ENCODE measurements around the gene SLC25A21. TPM values are rescaled to one million over a fixed set of nuclear protein-coding genes. Genes with fewer than 3 reads are reported as not detected.
"Not testable (repeated sequence)": the region's sequence is repeated elsewhere in the genome, so short reads cannot be mapped to it uniquely, and the experiment has no call there.

The SLC25A21 gene
- polyA plus RNA-seq, 1 experiment = 1.5 TPM

DNA sequence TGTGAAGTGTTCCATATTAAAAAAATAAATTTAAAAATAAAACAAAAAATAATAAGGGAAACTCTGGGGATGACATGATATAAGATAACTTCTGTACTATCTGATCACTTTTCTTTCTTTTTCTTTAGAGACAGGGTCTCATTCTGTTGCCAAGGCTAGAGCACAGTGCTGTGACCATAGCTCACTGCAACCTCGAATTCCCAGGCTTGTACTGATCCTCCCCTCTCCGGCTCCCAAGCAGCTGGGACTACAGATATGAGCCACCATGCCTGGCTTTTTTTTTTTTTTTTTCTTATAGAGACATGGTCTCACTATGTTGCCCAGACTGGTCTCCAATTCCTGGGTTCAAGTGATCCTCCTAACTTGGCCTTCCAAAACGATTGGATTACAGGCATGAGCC, 14.9 kb upstream of the SLC25A21 start:
- Histone ChIP-seq H3K4me3 (ENCODE audit: low read depth, low read length) (no peak overlapping the region), H3K9me3 (ENCODE audit: control insufficient read depth, insufficient read depth, low read length) (no peaks in the 10 kb centered on the region), H3K27ac (ENCODE audit: low read depth, low read length) (no peak overlapping the region), H3K27me3 (ENCODE audit: control insufficient read depth, insufficient read depth, low read length) (no peaks in the 10 kb centered on the region)
- ChIA-PET POLR2A (no interaction called here), CTCF (interaction anchor here (0.5 to 1.0 kb wide), 3 partner anchors 40 to 1249 kb away, joined by 3 to 4 read pairs (median 4); no protein-coding TSS in a partner anchor)
- DNase-seq (ENCODE audit: low read depth, low spot score) = no peak
- TF ChIP-seq, protein P1, sequence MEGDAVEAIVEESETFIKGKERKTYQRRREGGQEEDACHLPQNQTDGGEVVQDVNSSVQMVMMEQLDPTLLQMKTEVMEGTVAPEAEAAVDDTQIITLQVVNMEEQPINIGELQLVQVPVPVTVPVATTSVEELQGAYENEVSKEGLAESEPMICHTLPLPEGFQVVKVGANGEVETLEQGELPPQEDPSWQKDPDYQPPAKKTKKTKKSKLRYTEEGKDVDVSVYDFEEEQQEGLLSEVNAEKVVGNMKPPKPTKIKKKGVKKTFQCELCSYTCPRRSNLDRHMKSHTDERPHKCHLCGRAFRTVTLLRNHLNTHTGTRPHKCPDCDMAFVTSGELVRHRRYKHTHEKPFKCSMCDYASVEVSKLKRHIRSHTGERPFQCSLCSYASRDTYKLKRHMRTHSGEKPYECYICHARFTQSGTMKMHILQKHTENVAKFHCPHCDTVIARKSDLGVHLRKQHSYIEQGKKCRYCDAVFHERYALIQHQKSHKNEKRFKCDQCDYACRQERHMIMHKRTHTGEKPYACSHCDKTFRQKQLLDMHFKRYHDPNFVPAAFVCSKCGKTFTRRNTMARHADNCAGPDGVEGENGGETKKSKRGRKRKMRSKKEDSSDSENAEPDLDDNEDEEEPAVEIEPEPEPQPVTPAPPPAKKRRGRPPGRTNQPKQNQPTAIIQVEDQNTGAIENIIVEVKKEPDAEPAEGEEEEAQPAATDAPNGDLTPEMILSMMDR (IDR thresholded peaks at IDR 0.05; ENCODE audit: low read depth, low read length) = no peak

DNA sequence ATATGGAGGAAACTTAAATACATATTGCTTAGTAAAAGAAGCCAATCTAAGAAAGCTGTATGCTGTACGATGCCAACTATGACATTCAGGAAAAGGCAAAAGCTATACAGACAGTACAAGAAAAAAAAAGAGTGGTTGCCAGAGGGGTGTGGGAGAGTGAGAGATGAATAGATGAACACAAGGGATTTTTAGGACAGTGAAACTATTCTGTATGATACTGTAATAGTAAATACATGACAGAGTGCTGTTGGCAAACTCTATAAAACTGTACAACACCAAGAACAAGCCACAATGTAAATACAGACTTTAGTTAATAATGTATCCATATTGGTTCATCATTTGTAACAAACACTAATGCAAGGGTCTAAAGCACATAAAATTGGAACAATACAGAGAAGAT, 14.5 kb upstream of the SLC25A21 start:
- TF ChIP-seq, protein P1 (IDR thresholded peaks at IDR 0.05; ENCODE audit: low read depth, low read length) = no peak
- Histone ChIP-seq H3K4me3 (ENCODE audit: low read depth, low read length) (no peak overlapping the region), H3K9me3 (ENCODE audit: control insufficient read depth, insufficient read depth, low read length) (no peaks in the 10 kb centered on the region), H3K27ac (ENCODE audit: low read depth, low read length) (no peak overlapping the region), H3K27me3 (ENCODE audit: control insufficient read depth, insufficient read depth, low read length) (no peaks in the 10 kb centered on the region)
- DNase-seq (ENCODE audit: low read depth, low spot score) = no peak
- CTCF ChIA-PET = interaction anchor here (0.5 to 1.0 kb wide), 4 partner anchors 37 to 1250 kb away, joined by 3 to 4 read pairs (median 4); no protein-coding TSS in a partner anchor
- POLR2A ChIA-PET = no interaction called here

DNA sequence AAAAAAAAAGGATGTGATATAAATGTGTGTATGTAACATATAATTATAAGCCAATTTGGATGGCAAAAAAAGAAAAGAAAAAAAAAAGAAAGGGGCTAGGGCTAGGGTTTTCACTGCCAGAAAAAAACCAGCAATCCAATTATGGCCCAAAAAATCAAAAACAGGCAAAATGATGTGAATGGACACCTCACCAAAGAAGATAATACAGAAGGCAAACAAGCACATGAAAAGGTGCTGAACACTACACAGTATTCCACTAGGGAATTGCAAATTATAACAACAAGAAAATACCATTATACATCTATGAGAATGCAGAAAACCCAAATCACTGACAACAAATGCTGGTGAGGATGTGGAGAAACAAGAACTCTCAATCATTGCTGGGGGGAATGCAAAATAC, 13.3 kb upstream of the SLC25A21 start:
- DNase-seq (ENCODE audit: low read depth, low spot score) = no peak
- no peak overlapping the region for H3K27ac ChIP-seq (ENCODE audit: low read depth, low read length)
- no peaks in the 10 kb centered on the region for H3K27me3 ChIP-seq (ENCODE audit: control insufficient read depth, insufficient read depth, low read length)
- H3K4me3 ChIP-seq (ENCODE audit: low read depth, low read length) = no peak overlapping the region
- ChIA-PET POLR2A (no interaction called here), CTCF (interaction anchor here (0.7 kb wide), 1 partner anchor 45 kb away, joined by 3 read pairs; no protein-coding TSS in a partner anchor)
- TF ChIP-seq, protein P1 (IDR thresholded peaks at IDR 0.05; ENCODE audit: low read depth, low read length) = no peak
- no peaks in the 10 kb centered on the region for H3K9me3 ChIP-seq (ENCODE audit: control insufficient read depth, insufficient read depth, low read length)

DNA sequence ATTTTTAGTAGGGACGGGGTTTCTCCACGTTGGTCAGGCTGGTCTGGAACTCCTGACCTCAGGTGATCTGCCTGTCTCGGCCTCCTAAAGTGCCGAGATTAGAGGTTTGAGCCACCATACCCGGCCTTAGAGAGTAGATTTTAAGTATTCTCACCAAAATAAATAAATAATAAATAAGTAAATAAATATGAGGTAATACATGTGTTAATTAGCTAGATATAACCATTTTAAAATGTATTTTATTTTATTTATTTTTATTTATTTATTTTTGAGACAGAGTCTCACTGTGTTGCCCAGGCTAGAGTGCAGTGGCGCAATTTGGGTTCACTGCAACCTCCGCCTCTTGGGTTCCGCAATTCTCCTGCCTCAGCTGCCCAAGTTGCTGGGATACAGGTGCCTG, 12.1 kb upstream of the SLC25A21 start:
- H3K27ac ChIP-seq (ENCODE audit: low read depth, low read length); H3K27me3 ChIP-seq (ENCODE audit: control insufficient read depth, insufficient read depth, low read length); CTCF ChIA-PET; H3K4me3 ChIP-seq (ENCODE audit: low read depth, low read length); DNase-seq (ENCODE audit: low read depth, low spot score); POLR2A ChIA-PET; H3K9me3 ChIP-seq (ENCODE audit: control insufficient read depth, insufficient read depth, low read length): not testable (repeated sequence)

DNA sequence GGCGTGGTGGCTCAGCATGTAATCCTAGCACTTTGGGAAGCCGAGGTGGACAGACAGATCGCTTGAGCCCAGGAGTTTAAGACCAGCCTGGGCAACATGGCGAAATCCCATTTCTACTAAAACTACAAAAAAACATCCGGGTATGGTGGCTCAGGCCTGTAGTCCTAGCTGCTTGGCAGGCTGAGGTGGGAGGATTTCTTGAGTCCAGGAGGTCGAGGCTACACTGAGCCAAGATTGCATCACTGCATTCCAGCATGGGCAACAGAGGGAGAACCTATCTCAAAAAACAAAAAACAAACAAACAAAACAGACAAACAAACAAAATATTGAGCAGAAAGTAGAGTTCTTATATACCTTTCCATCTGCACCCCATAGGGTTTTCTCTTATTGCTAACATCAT, 9.0 kb upstream of the SLC25A21 start:
- TF ChIP-seq, protein P1 (IDR thresholded peaks at IDR 0.05; ENCODE audit: low read depth, low read length) = no peak
- ChIA-PET CTCF (interaction anchor here (0.6 to 1.0 kb wide), 2 partner anchors 31 to 887 kb away, joined by 3 read pairs; no protein-coding TSS in a partner anchor), POLR2A (no interaction called here)
- Histone ChIP-seq H3K4me3 (ENCODE audit: low read depth, low read length) (no peak overlapping the region), H3K27me3 (ENCODE audit: control insufficient read depth, insufficient read depth, low read length) (no peaks in the 10 kb centered on the region), H3K9me3 (ENCODE audit: control insufficient read depth, insufficient read depth, low read length) (no peaks in the 10 kb centered on the region), H3K27ac (ENCODE audit: low read depth, low read length) (no peak overlapping the region)
- DNase-seq (ENCODE audit: low read depth, low spot score) = no peak

DNA sequence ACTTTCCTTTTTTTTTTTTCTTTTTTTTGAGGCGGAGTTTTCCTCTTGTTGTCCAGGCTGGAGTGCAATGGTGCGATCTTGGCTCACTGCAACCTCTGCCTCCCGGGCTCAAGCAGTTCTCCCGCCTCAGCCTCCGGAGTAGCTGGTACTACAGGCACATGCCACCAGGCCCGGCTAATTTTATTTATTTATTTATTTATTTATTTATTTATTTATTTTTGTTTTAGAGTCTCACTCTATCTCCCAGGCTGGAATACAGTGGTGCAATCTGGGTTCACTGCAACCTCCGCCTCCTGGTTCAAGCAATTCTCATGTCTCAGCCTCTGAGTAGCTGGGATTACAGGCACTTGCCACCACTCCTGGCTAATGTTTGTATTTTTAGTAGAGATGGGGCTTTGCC, 8.5 kb upstream of the SLC25A21 start:
- H3K4me3 ChIP-seq (ENCODE audit: low read depth, low read length); H3K9me3 ChIP-seq (ENCODE audit: control insufficient read depth, insufficient read depth, low read length); POLR2A ChIA-PET; H3K27me3 ChIP-seq (ENCODE audit: control insufficient read depth, insufficient read depth, low read length); DNase-seq (ENCODE audit: low read depth, low spot score); H3K27ac ChIP-seq (ENCODE audit: low read depth, low read length): not testable (repeated sequence)
- CTCF ChIA-PET = interaction anchor here (1.0 kb wide), 1 partner anchor 31 kb away, joined by 3 read pairs; no protein-coding TSS in a partner anchor
